Fibroblast of villous mesenchyme (primary cell): ENCODE data around the gene DHX35. TPM values are rescaled to one million over a fixed set of nuclear protein-coding genes. Genes with fewer than 3 reads are reported as not detected.
A peak's percentile ranks its signal among the peaks of the same experiment; 100 is the strongest.

ENCODE experiments used
- DNase-seq: peaks from one replicate; pipeline ENCODE4 v3.0.0-alpha.2; 2010; ENCODE audit warnings: low read depth
- H3K4me3 ChIP-seq: 2 replicates; pipeline ENCODE4 v1.5.1; 2011; ENCODE audit warnings: low read depth, mild to moderate bottlenecking, low read length
- CTCF ChIP-seq: IDR thresholded peaks from 2 replicates; pipeline ENCODE4 v1.5.1; 2012; ENCODE audit warnings: low read depth, mild to moderate bottlenecking, low read length; ENCODE audit not compliant: insufficient read depth
- total RNA-seq: library from RNA; depleted of rRNA; stranded (reverse); fragments of >200 nt; gene quantifications from 2 replicates; pipeline ENCODE4 v1.2.3, GENCODE V29; 2012

Gene DHX35
- total RNA-seq, 1 donor = 12.5 TPM

GRCh38 chr20:39075731-39076130 lies 113.6 kb downstream of the DHX35 start:
- TF ChIP-seq CTCF = no peak
- no peak for DNase-seq
- H3K4me3 ChIP-seq = no peak overlapping the region

- no peak overlapping the region for H3K4me3 ChIP-seq
- DNase-seq = no peak
- TF ChIP-seq CTCF = no peak
Observed at GRCh38 chr20:39076958-39077357, 114.8 kb downstream of the DHX35 start.

GRCh38 chr20:39080326-39080725 lies 118.2 kb downstream of the DHX35 start:
- H3K4me3 ChIP-seq = no peak overlapping the region
- DNase-seq = no peak
- TF ChIP-seq CTCF = no peak

GRCh38 chr20:39081255-39081654 lies 119.1 kb downstream of the DHX35 start:
- TF ChIP-seq CTCF = peak; percentile 93
- H3K4me3 ChIP-seq = no peak overlapping the region
- DNase-seq = peak; percentile 80

GRCh38 chr20:39082622-39083398 lies 120.7 kb downstream of the DHX35 start:
- no peak for TF ChIP-seq CTCF
- no peak overlapping the region for H3K4me3 ChIP-seq
- no peak for DNase-seq

- DNase-seq = no peak
- TF ChIP-seq CTCF = no peak
- H3K4me3 ChIP-seq = no peak overlapping the region
Observed at GRCh38 chr20:39083761-39084160, 121.6 kb downstream of the DHX35 start.

GRCh38 chr20:39089029-39089428 lies 126.9 kb downstream of the DHX35 start:
- no peak for DNase-seq
- no peak for TF ChIP-seq CTCF
- no peak overlapping the region for H3K4me3 ChIP-seq
